ENCODE data around the gene RHOB.
"Not testable (repeated sequence)": the region's sequence is repeated elsewhere in the genome, so short reads cannot be mapped to it uniquely, and the experiment has no call there.

RHOB gene

DNA sequence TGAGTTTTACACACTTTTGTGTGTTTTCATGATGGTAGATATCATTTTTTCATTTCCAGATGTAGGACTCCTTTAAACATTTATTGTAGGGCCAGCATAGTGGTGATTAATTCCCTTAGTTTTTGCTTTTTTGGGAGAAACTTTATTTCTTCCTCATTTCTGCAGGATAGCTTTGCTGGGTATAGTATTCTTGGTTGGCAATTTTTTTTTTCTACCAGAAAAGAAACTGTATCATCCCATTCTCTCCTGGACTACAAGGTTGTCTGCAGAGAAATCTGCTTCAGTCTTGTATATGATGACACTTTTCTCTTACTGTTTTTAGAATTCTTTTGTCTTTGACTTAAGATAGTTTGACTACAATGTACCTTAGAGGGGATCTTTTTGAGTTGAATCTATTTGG is 37.8 kb upstream of the RHOB start:
- Histone ChIP-seq H3K9me3 (ENCODE audit: low read depth, low read length) (no peaks in the 10 kb centered on the region), H3K27ac (no peak overlapping the region)
- DNase-seq (ENCODE audit: low read depth, low spot score), result no peak

DNA sequence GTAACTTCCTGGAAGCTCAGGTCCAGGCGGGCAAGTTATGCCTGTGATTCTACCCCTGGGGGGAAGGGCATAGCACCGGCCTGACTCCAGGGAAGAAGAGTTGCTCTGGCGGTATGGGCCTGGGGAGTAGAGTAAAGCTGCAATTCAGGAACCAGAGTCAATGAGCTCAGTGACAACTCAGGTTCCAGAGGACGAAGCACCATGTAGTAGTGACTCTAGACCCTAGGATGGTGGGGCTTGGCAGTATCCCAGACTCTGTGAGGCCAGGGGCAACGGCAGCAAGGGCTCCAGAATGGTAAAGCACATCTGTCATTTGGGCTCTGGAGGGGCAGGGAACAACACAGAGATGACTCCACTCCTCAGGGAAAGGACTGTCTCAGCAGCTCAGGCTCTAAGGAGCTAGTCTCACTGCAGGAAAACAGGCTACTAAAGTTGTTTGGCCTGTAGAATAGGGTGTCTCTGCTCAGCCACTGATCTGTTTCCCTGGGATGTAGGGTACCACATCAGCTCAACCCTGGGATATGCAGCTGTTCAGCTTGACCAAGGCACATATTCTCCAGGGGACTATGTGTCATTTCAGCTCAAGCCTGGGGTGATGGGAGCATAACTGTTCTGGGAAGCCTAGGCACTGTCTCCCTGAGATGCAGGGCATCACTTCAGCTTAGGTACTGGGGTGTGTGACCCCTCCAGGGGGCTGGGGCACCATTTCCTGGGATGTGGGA is 36.2 kb upstream of the RHOB start:
- no peak for DNase-seq (ENCODE audit: low read depth, low spot score)
- H3K27ac ChIP-seq, result no peak overlapping the region
- TF ChIP-seq POLR2AphosphoS5 (IDR thresholded peaks at IDR 0.05; ENCODE audit: borderline replicate concordance, low read depth, low read length), result no peak
- no peak for TF ChIP-seq EZH2 (IDR thresholded peaks at IDR 0.05)
- no peak for TF ChIP-seq FOXP2 (optimal IDR thresholded peaks at IDR 0.05; ENCODE audit: control extremely low read depth, extremely low read length, insufficient read depth)

More for the DNA sequence above, 37.8 kb upstream of the RHOB start:
- Histone ChIP-seq H3K4me3 (no peak overlapping the region), H3K9ac (ENCODE audit: insufficient read length) (no peak overlapping the region), H3K36me3 (ENCODE audit: insufficient read depth, low read length) (no peaks in the 10 kb centered on the region)
- TF ChIP-seq POLR2AphosphoS5 (IDR thresholded peaks at IDR 0.05; ENCODE audit: borderline replicate concordance, low read depth, low read length) (no peak), FOXP2 (optimal IDR thresholded peaks at IDR 0.05; ENCODE audit: control extremely low read depth, extremely low read length, insufficient read depth) (no peak), EZH2 (IDR thresholded peaks at IDR 0.05) (no peak)

GRCh38 chr2:20411361-20411894 is 35.4 kb upstream of the RHOB start:
- Histone ChIP-seq H3K4me3 (no peak overlapping the region), H3K9ac (ENCODE audit: insufficient read length) (no peak overlapping the region), H3K9me3 (ENCODE audit: low read depth, low read length) (no peaks in the 10 kb centered on the region), H3K27ac (no peak overlapping the region), H3K36me3 (ENCODE audit: insufficient read depth, low read length) (no peaks in the 10 kb centered on the region)
- peak; percentile 40 for DNase-seq (ENCODE audit: low read depth, low spot score)
- no peak for TF ChIP-seq POLR2AphosphoS5 (IDR thresholded peaks at IDR 0.05; ENCODE audit: borderline replicate concordance, low read depth, low read length)
- TF ChIP-seq EZH2 (IDR thresholded peaks at IDR 0.05), result no peak

More for the DNA sequence above, 36.2 kb upstream of the RHOB start:
- Histone ChIP-seq H3K36me3 (ENCODE audit: insufficient read depth, low read length) (no peaks in the 10 kb centered on the region), H3K9me3 (ENCODE audit: low read depth, low read length) (no peaks in the 10 kb centered on the region), H3K4me3 (no peak overlapping the region), H3K9ac (ENCODE audit: insufficient read length) (no peak overlapping the region)

GRCh38 chr2:20414806-20415205 is 32.1 kb upstream of the RHOB start:
- Histone ChIP-seq H3K9me3 (ENCODE audit: low read depth, low read length) (no peaks in the 10 kb centered on the region), H3K9ac (ENCODE audit: insufficient read length) (no peak overlapping the region), H3K36me3 (ENCODE audit: insufficient read depth, low read length) (no peaks in the 10 kb centered on the region), H3K4me3 (no peak overlapping the region), H3K27ac (no peak overlapping the region)
- TF ChIP-seq EZH2 (IDR thresholded peaks at IDR 0.05) (no peak), POLR2AphosphoS5 (IDR thresholded peaks at IDR 0.05; ENCODE audit: borderline replicate concordance, low read depth, low read length) (no peak), FOXP2 (optimal IDR thresholded peaks at IDR 0.05; ENCODE audit: control extremely low read depth, extremely low read length, insufficient read depth) (no peak)
- DNase-seq (ENCODE audit: low read depth, low spot score), result no peak

DNA sequence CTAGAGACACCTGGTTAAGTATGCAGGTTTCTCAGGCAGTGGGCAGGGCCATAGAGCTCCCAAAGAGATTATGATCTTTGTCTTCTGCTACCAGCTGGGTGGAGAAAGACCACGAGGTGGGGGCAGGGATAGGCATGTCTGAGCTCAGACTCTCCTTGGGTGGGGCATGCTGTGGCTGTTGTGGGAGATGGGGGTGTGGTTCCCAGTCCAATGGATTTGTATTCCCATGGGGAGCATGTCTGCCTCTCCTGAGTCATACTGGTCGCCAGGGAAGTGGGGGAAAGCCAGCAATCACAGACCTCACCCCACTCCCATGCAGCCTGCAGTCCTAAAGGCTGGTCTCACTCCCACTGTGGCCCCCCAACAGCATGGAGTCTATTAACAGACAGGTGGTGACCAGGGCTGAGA is 31.4 kb upstream of the RHOB start:
- H3K4me3 ChIP-seq, result no peak overlapping the region
- no peak overlapping the region for H3K27ac ChIP-seq
- DNase-seq (ENCODE audit: low read depth, low spot score), result no peak
- H3K9me3 ChIP-seq (ENCODE audit: low read depth, low read length), result no peaks in the 10 kb centered on the region
- TF ChIP-seq POLR2AphosphoS5 (IDR thresholded peaks at IDR 0.05; ENCODE audit: borderline replicate concordance, low read depth, low read length) (no peak), EZH2 (IDR thresholded peaks at IDR 0.05) (no peak), FOXP2 (optimal IDR thresholded peaks at IDR 0.05; ENCODE audit: control extremely low read depth, extremely low read length, insufficient read depth) (no peak)
- H3K9ac ChIP-seq (ENCODE audit: insufficient read length), result no peak overlapping the region
- no peaks in the 10 kb centered on the region for H3K36me3 ChIP-seq (ENCODE audit: insufficient read depth, low read length)

GRCh38 chr2:20416723-20417122 is 30.2 kb upstream of the RHOB start:
- no peak for TF ChIP-seq EZH2 (IDR thresholded peaks at IDR 0.05)
- no peaks in the 10 kb centered on the region for H3K36me3 ChIP-seq (ENCODE audit: insufficient read depth, low read length)
- H3K9me3 ChIP-seq (ENCODE audit: low read depth, low read length), result no peaks in the 10 kb centered on the region
- H3K4me3 ChIP-seq, result no peak overlapping the region
- no peak overlapping the region for H3K27ac ChIP-seq
- no peak overlapping the region for H3K9ac ChIP-seq (ENCODE audit: insufficient read length)
- no peak for DNase-seq (ENCODE audit: low read depth, low spot score)

DNA sequence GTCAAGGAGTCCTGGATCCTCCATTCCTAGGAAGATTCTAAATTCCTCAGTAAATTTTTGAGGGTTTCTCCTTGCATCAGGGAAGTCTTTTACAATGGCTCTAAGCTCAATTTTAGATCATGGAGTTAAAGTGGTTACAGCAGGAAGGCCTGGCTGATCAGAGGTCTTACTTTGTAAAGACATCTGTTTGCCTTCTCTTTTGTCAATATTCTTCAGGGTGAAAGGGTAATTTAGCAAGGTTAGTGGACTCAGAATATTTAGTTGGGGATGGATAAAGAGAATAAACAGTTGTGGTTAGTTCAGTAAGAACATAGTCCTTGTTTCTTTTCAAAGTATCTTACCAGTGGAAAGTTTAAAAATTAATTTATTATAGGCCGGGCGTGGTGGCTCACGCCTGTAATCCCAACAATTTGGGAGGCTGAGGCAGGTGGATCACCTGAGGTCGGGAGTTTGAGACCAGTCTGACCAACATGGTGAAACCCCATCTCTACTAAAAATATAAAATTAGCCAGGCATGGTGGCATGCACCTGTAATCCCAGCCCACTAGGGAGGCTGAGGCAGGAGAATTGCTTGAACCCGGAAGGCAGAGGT is 29.5 kb upstream of the RHOB start:
- not testable (repeated sequence) for H3K9me3 ChIP-seq (ENCODE audit: low read depth, low read length); H3K4me3 ChIP-seq; H3K36me3 ChIP-seq (ENCODE audit: insufficient read depth, low read length); H3K27ac ChIP-seq; H3K9ac ChIP-seq (ENCODE audit: insufficient read length); DNase-seq (ENCODE audit: low read depth, low spot score)

DNA sequence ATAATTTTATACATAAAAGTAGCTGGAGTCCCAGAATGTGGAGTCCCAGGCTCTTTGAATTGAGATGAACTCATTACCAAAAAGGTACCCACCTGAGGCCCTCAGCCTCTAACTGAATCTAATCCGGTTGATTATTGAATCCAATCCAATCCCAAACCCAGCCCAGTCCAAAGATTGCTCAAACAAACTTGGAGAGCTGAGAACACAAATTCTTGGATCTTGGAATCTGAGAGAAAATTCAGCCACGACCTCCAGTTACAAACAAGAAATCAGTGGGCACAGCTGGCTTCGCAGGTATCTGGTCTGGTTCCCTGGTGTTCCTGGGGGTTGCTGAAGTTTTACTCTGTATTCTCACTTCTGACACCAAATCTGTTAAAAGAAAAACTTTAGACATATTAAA is 28.4 kb upstream of the RHOB start:
- Histone ChIP-seq H3K27ac (no peak overlapping the region), H3K9ac (ENCODE audit: insufficient read length) (no peak overlapping the region)

More for the DNA sequence above, 28.4 kb upstream of the RHOB start:
- no peak for TF ChIP-seq EZH2 (IDR thresholded peaks at IDR 0.05)
- TF ChIP-seq FOXP2 (optimal IDR thresholded peaks at IDR 0.05; ENCODE audit: control extremely low read depth, extremely low read length, insufficient read depth), result no peak
- TF ChIP-seq POLR2AphosphoS5 (IDR thresholded peaks at IDR 0.05; ENCODE audit: borderline replicate concordance, low read depth, low read length), result no peak
- no peak overlapping the region for H3K4me3 ChIP-seq
- H3K36me3 ChIP-seq (ENCODE audit: insufficient read depth, low read length), result no peaks in the 10 kb centered on the region
- DNase-seq (ENCODE audit: low read depth, low spot score), result no peak
- no peaks in the 10 kb centered on the region for H3K9me3 ChIP-seq (ENCODE audit: low read depth, low read length)

Data from SK-N-MC (cell line).